HuH-7.5 (cell line): ENCODE measurements around the gene DIAPH3.
"Not testable (repeated sequence)": the region's sequence is repeated elsewhere in the genome, so short reads cannot be mapped to it uniquely, and the experiment has no call there.

Experiments used
- DNase-seq: peaks from one replicate; pipeline ENCODE4 v3.0.0; 2011; ENCODE audit warnings: low spot score

DIAPH3 gene

DNA sequence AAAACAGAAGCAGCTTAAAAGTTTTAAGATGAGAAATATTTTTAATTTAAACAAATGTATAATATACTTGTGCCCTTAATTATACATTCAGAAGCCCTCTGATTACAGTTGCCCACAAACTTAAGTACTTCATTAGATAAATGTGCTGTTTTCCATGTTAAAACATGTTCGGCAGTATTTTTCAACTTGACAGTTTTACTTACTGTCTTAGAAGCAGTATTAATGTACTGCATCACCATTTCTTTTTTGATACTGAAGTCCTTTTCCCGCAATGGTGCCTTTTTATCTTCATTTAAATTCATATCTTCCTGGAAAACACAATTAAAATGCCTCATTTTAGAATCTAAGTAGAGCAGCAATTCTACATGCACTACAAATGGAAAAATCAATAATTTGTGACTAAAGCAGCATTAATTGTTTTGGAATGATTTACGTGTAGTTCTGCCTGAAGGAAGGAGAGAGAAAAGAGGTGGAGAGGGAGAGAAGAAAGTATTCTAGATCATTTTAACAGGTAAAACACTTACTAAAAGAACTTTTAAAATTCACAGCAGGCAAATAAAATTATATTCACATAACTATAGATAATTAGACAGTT, 70.2 kb downstream of the DIAPH3 start:
- DNase-seq = no peak

DNA sequence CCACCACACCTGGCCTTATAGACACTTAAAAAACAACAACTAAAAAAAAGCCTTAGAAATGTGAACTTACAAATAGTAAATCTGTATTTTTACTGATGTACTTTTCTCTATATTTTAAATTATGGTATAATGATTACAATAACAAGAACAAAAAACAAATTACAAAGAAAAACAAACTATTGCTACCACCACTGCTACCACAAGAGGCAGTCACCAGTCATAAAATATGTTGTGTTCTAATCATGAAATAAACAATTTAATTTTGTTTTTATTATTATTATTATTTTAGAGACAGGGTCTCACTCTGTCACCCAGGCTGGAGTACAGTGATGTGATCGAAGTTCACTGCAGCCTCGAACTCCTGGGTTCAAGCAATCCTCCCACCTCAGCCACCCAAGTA, 72.2 kb downstream of the DIAPH3 start:
- DNase-seq = no peak

DNA sequence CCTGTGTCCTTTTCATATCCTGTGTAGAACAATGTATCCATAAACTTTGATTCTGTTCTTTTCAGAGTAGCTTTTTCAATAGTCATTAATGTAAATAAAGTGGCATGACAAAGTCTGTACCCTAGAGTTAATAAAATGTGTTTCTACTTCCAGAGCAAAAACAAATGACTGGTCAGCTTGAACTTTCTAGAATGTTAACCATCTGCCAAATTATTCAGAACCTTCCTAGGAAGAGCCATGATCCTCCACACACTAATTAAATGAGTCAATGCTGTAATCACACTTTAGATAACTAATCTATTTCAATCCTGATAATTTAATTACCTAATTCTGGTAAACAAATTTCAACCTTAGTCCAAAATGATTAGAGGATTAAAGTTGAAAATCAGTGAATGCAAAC, 73.2 kb downstream of the DIAPH3 start:
- no peak for DNase-seq

DNA sequence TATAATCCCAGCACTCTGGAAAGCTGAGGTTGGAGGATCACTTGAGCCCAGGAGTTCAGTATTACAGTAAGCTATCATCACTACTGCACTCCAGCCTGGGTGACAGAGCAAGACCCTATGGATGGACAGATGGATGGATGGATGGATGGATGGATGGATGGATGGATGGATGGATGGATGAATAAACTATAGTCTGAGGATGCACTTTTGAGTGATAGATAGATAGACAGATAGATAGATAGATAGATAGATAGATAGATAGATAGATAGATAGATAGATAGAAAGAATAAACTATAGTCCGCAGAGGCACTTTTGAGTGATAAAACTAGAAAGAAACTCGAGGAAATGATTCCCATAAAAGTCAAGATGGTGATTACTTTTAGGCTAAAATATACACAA, 79.9 kb downstream of the DIAPH3 start:
- DNase-seq = not testable (repeated sequence)

DNA sequence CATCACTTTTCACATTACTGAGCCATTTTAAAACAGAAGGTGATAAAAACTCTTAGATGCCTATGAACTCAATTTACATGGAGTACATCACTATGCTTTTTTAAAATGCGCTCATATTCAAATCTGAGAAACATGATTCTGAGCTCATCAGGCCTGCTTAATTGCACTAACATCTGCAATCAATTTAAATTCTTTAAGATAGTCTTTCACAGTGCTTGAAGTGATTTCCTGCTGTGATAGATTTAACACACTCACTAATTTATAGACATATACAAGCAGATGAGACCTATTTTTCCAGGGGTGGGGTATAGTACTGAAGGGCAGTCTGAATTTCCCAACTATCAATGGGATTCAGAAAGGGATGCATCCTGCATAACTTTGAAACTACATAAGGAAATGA, 82.9 kb downstream of the DIAPH3 start:
- no peak for DNase-seq

DNA sequence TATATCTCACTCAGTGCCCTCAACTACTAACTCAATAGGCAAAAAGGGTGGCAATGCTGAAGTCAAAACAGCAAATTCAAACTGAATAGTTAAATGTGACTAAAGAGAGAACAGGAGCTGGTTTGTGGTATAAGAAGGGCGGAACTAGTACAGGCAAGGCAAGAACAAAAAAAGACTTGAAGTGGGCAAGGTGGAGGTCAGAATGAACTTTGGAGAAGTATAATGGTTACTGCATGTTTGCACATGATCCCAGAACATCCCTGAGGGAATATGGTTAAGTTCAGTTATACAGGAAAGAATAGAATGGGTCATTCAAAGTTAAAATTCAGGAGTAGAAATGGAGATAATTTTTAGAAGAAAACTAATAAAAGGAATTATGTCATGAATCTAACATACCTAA, 85.5 kb downstream of the DIAPH3 start:
- DNase-seq = no peak

DNA sequence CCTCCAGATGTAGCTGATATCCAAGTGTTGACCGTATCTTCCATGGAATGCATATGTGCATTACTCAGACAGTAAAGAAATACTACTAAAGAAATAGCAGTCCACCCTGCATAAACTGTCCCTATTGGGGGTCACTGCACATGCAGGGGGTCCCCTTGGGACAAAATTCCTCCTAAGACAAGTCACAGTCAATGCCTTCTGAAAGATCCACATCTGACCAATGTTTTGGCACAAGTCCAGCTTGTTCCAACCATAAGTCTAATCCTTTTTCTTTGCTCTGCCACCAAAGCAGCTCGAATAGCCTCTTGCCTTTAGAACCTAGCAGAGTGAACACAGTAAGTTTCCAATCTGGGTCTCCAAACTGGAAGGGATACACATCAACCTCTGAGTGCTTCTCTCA, 87.9 kb downstream of the DIAPH3 start:
- no peak for DNase-seq

DNA sequence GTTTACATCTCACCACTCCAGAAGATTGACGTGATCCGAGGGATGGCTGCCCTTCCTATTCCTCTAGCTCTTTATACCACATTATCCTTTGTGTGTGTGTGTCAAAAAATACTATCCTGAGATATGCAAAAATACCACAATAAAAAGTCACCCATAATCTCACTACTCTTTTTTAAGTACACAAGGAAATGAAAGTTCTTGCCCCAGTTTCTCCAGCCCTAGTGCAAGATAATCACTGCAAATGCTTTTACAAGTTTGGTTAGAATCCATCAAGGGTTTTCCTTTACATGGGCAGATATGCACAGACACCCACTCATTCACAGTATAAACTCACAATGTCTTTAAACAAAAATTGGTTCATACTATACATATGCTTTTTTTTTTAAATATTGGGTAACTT, 89.3 kb downstream of the DIAPH3 start:
- DNase-seq = no peak

DNA sequence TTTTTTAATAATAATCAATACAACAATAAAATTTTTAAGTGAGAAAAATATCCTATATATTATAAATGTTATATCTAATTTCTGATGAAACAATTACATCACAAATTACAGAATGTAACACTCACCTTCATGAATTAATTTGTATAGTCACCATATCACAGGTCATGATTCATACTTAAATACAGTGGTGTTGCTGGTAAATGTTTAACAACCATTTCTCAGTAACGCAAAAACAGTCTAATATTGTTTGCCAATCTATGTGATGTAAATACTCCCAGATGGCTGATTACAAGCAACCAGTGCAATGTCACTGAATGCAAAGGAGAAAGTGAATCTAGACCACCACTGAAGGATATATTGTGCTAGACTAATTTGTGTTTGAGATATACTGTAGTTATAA, 97.5 kb downstream of the DIAPH3 start:
- no peak for DNase-seq

DNA sequence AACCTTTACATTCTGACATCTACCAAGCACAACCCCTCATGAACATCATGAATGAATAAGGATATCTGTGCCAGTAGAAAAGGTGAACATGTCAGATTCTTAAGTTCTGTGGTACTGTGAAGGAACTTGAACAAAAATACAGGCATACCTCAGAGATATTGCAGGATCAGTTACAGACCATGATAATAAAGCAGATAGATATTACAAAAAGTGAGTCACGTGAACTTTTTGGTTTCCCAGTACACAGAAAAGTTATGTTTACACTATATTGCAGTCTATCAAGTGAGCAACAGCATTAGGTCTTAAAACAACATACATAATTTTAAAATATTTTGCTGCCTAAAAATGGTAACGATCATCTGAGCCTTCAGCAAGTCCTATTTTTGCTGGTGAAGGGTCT, 101.2 kb downstream of the DIAPH3 start:
- no peak for DNase-seq

DNA sequence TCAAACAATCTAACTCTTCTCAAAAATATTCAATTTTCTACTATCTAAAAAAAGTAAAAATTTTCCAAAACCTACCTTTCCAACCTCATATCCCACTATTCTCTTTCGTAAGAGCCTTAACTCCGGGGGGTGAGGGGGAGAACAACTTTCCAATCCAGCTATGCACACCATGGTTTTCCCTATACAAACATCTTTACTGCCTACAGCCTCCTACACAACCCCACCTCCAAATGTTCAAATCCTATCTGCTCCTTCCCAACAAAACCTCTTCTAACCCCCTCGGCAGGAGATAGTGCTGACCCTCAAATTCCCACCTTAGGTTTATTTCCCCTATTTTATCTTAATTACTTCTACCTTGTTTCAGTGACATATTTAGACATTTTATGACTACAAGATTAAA, 102.0 kb downstream of the DIAPH3 start:
- DNase-seq = no peak

DNA sequence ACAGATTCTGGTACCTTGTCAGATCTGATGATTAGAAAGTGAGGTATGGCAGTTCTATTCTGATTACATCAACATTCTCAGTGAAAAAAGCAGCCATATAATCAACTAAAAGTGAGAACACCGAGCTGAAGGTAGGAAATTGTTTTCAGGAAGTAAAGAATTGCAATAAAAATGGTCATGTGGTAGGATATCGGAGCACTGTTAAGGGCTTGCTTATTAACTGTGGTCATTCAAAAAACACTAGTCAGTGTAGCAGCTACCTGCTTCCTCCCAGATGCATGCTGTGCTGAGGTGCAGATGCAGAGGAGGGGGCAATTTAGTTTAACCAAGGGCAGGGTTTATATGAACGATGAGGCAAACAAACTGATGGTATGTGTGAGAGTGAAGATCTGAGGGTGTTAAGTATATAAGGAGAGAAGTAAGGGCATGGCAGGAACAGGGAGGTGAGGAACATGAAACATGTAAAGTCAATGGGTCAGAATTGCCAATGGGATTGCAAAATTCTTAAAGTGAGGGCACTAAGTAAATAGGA, 111.9 kb downstream of the DIAPH3 start:
- DNase-seq = no peak

DNA sequence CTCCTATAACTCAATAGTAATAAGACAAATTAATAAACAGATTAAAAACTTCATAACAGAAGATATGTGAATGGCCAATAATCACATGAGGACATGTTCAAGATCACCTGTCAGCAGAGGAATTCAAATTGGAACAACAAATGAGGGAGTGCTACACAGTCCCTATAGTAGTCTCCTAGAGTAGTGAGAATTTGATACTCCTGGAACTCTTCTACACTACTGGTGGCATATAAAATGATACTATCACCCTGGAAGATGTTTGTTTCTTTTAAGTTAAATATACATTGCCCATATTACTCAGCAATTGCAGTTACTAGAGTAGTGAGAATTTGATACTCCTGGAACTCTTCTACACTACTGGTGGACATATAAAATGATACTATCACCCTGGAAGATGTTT, 115.4 kb downstream of the DIAPH3 start:
- DNase-seq = not testable (repeated sequence)

DNA sequence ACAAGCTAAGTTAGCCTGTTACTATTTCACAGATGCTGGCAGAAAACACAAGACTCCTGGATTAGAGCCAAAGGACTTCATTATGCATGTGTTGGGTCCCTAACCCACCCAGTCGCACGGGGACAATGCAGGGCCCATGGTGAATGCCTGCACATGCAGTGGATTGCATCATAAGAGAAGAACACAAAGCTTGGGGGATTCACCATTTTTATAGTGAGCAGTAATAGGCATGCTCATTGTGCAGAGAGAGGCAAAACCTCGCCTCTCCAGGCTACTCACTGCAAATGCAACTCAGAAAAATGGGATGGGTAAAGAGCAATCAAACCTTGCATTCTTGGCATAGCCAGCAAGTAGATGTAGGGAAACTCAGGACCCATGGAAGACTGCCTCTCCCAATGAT, 115.8 kb downstream of the DIAPH3 start:
- no peak for DNase-seq

DNA sequence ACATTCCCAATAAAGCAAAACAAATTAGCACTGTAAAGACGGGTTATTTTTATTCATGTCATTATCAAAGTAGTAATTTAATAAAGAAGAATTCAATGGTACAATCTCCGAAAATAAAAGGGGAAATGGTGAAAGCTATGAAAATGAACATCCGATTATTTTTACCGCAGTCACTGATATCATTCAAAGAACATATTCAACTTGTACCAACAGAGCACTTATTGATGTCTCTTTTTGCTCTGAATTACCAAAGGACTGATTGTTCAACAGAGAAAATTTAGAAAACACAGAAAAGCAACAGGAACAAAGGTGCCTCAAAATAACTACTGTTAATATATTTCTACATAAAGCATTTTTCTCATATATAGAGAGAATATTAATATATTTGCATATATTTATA, 119.4 kb downstream of the DIAPH3 start:
- DNase-seq = no peak

DNA sequence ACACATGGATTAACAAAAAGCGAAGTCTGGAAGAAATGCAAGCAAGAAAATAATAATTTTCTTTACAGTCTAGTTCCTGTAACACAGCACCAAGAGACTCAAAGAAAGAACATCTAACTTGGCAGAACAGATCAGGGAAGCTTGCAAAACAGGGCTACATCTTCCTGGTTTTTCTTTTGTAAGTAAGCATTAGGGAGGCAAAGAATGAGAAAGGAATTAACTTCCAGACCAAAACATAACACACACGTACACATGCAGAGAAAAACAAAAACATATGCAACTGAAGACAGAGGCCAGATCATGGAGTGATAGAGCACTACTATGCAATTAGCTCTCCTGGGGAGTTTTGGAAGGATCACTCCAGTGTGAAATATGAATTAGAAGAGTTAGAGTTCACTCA, 120.5 kb downstream of the DIAPH3 start:
- DNase-seq = no peak

DNA sequence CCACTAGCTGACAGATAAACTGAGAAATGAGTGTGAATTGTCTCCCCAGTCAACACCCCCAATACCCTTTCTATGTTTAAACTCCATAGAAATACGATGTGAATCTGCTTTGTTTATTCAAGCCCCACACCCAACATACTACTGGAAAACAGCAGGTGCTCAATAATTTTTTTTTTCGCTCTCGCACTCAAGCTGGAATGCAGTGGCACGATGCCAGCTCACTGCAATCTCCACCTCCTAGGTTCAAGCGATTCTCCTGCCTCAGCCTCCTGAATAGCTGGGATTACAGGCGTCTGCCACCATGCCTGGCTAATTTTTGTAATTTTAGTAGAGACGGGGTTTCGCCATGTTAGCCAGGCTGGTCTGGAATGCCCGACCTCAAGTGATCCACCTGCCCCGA, 123.1 kb downstream of the DIAPH3 start:
- DNase-seq = not testable (repeated sequence)

DNA sequence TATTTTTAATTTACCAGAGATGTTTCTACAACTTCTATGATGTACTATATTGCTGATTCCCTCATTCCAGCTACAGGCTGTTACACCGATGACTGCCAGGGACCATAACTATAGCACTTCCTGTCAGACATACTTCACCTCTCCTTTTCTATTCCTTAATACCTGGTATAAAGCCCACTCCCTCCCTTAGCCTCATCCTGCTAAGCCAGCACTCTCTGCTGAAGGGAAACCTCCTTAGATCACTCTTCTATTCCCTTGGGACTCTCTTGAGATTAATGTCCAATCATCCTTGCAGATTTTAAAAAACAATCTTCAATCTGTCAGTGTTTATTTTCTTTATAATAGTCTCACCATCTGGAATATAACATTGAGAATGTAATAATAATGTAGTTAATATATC, 127.9 kb downstream of the DIAPH3 start:
- DNase-seq = no peak

DNA sequence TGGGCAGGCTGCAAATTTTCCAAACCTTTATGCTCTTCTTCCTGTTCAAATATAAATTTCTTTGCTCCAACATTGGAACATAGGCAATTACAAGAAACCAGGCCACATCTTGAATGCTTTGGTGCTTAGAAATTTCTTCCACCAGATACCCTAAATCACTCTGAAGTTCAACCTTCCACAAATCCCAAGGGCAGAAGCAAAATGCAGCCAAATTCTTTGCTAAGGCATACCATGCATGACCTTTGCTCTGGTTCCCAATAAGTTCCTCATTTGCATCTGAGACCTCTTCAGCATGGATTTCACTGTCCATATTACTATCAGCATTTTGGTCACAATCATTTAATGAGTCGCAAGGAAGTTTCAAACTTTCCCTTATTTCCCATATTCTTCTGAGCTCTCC, 130.9 kb downstream of the DIAPH3 start:
- DNase-seq = no peak

DNA sequence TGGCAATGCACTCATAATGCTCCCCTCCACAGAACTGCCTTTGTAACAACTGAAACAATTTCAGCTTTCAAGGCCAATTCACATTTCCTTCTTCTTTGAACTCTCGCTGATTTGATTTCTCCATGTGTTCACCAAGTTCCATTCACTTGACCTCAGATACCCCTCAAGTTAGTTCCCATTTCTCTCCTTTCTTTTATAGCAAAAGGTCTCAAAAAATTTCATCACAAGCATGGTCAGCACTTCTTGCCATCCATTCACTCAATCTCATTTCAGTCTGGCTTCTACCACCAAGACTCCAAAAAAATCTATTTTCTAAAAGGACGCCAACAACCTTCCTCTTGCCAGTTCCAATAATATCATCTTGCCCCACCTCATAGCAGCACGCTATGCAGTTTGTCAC, 135.7 kb downstream of the DIAPH3 start:
- DNase-seq = no peak

DNA sequence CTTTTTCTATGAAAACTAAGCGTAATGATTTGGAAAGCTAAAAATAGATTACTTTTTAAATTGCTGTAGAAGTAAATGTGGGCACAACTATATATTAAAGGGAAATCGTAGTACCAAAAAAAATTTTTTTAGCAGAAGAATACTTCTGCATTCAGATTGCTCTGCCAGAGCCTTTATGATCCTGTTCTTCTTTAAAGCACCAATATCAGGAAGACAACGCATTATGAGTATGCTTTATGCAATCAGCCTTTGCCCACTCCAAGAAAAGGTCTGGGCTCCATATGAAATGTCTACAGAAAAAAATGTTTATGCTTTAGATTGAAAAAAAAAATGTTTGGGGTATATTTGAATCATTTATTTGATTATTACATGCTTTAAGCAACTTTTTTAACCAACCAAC, 137.4 kb downstream of the DIAPH3 start:
- DNase-seq = no peak

DNA sequence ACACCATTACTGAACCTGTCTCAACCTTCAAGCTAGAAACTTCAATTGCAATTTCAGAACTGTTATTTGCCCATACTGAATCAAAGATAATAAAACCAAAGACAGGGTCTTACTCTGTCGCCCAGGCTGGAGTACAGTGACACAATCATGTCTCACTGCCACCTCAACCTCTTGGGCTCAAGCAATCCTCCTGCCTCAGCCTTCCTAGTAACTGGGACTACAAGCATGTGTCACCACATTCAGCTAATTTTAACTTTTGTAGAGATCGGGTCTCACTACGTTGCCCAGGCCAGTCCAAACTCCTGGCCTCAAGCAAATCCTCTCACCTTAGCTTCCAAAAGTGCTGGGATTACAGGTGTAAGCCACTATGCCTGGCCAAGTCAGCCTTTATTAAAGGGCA, 143.4 kb downstream of the DIAPH3 start:
- no peak for DNase-seq

DNA sequence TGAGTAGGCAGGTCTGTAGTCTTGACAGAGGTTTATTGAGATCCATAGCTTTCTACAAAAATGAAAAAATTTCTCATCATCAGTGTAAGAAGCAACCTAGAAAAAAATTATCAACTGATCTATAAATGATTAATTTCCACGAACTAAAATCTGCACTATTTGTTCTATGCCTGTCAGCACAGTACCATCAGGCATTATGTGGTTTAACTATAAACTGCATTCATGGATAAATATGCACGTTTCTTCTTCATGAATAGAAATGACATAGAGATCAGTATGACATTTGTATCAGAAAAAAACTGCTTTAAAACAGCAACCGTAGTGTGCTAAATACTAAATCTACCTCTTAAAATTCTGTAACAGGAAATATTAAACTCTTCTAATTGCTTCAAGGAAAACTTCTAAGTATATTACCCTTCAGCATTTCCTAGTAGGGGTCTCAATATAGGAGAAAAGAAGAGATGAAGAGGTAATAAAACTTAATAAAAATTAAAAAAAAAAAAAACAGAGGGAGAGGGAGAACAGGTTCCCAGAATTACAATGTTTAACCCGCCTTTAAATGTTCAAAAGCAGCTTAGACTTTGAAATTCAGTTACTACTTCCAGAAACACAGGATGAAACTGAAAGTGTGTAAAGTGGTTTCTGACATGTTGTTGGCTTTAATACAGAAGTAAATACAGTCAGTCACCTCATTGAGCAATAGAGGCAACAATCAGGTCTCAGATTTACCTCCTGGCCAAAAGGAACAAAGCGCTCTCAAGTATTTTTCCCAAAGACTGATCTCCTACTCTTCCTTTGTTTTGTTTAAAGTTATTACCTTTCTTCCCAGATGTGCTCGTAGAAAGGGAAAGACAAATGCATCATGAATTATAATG, 144.4 kb downstream of the DIAPH3 start:
- DNase-seq = no peak

DNA sequence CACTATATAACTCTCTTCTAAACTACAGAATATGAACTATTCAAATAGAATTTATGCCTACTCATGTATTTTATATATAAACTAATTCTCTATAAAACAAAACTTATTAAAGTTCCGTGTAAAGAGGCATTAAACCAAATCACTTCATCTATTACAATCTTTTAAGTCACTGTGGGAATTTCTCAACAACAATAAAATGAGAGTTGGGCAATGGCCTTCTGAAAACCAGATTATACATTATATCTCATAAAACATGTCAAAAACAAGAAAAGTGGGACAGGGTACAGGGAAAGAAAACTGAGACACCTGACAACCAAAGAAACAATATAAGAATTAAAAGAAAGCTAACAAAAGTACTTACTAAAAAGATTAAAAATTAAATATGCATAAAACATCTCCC, 145.2 kb downstream of the DIAPH3 start:
- DNase-seq = no peak
